ENCODE measurements around the gene CBR3.
"Not testable (repeated sequence)": the region's sequence is repeated elsewhere in the genome, so short reads cannot be mapped to it uniquely, and the experiment has no call there.

Gene CBR3

GRCh38 chr21:36122977-36123376 lies 11.9 kb upstream of the CBR3 start:
- H3K4me3 ChIP-seq (ENCODE audit: extremely low read depth, insufficient read depth, low read length, poor library complexity, severe bottlenecking) = no peak overlapping the region

GRCh38 chr21:36124395-36124794 lies 10.5 kb upstream of the CBR3 start:
- Histone ChIP-seq H3K9me3 (ENCODE audit: control insufficient read depth, low read length) (no peaks in the 10 kb centered on the region), H3K4me3 (ENCODE audit: extremely low read depth, insufficient read depth, low read length, poor library complexity, severe bottlenecking) (no peak overlapping the region), H3K27ac (ENCODE audit: low read depth, low read length, severe bottlenecking) (no peak overlapping the region), H3K36me3 (ENCODE audit: control insufficient read depth, insufficient read depth, low read length) (no peaks in the 10 kb centered on the region), H3K4me1 (ENCODE audit: control insufficient read depth, insufficient read depth, low read length, poor library complexity, severe bottlenecking) (no peaks in the 10 kb centered on the region)
- WGBS, 2 experiments (ENCODE audit: insufficient coverage in 2 of 2) = 57 to 100% methylated on average over 1 to 2 of the region's 2 CpGs

More at GRCh38 chr21:36122977-36123376, 11.9 kb upstream of the CBR3 start:
- H3K27ac ChIP-seq (ENCODE audit: low read depth, low read length, severe bottlenecking) = no peak overlapping the region
- H3K4me1 ChIP-seq (ENCODE audit: control insufficient read depth, insufficient read depth, low read length, poor library complexity, severe bottlenecking) = no peaks in the 10 kb centered on the region
- no peaks in the 10 kb centered on the region for H3K9me3 ChIP-seq (ENCODE audit: control insufficient read depth, low read length)
- WGBS, 2 experiments (ENCODE audit: insufficient coverage in 2 of 2) = 43 to 100% methylated on average over 1 to 2 of the region's 4 CpGs
- H3K36me3 ChIP-seq (ENCODE audit: control insufficient read depth, insufficient read depth, low read length) = no peaks in the 10 kb centered on the region

- 29 to 63% methylated on average over 3 to 8 of the region's 9 CpGs for WGBS, 2 experiments (ENCODE audit: insufficient coverage in 2 of 2)
- H3K27ac ChIP-seq (ENCODE audit: low read depth, low read length, severe bottlenecking) = no peak overlapping the region
- H3K36me3 ChIP-seq (ENCODE audit: control insufficient read depth, insufficient read depth, low read length) = no peaks in the 10 kb centered on the region
- no peaks in the 10 kb centered on the region for H3K9me3 ChIP-seq (ENCODE audit: control insufficient read depth, low read length)
- H3K4me3 ChIP-seq (ENCODE audit: extremely low read depth, insufficient read depth, low read length, poor library complexity, severe bottlenecking) = no peak overlapping the region
- no peaks in the 10 kb centered on the region for H3K4me1 ChIP-seq (ENCODE audit: control insufficient read depth, insufficient read depth, low read length, poor library complexity, severe bottlenecking)
Observed at GRCh38 chr21:36125512-36126207, 9.2 kb upstream of the CBR3 start.

- no peaks in the 10 kb centered on the region for H3K4me1 ChIP-seq (ENCODE audit: control insufficient read depth, insufficient read depth, low read length, poor library complexity, severe bottlenecking)
- H3K36me3 ChIP-seq (ENCODE audit: control insufficient read depth, insufficient read depth, low read length) = no peaks in the 10 kb centered on the region
- no peak overlapping the region for H3K27ac ChIP-seq (ENCODE audit: low read depth, low read length, severe bottlenecking)
- no peak overlapping the region for H3K4me3 ChIP-seq (ENCODE audit: extremely low read depth, insufficient read depth, low read length, poor library complexity, severe bottlenecking)
- H3K9me3 ChIP-seq (ENCODE audit: control insufficient read depth, low read length) = no peaks in the 10 kb centered on the region
Observed at GRCh38 chr21:36126208-36126565, 8.7 kb upstream of the CBR3 start.

GRCh38 chr21:36126621-36127110 lies 8.2 kb upstream of the CBR3 start:
- Histone ChIP-seq H3K4me3 (ENCODE audit: extremely low read depth, insufficient read depth, low read length, poor library complexity, severe bottlenecking) (no peak overlapping the region), H3K27ac (ENCODE audit: low read depth, low read length, severe bottlenecking) (no peak overlapping the region), H3K36me3 (ENCODE audit: control insufficient read depth, insufficient read depth, low read length) (no peaks in the 10 kb centered on the region), H3K4me1 (ENCODE audit: control insufficient read depth, insufficient read depth, low read length, poor library complexity, severe bottlenecking) (no peaks in the 10 kb centered on the region), H3K9me3 (ENCODE audit: control insufficient read depth, low read length) (no peaks in the 10 kb centered on the region)
- 91 to 95% methylated on average over 4 of the region's 5 CpGs for WGBS, 2 experiments (ENCODE audit: insufficient coverage in 2 of 2)

- 95 to 96% methylated on average over 4 of the region's 10 CpGs for WGBS, 2 experiments (ENCODE audit: insufficient coverage in 2 of 2)
- Histone ChIP-seq H3K9me3 (ENCODE audit: control insufficient read depth, low read length) (no peaks in the 10 kb centered on the region), H3K4me3 (ENCODE audit: extremely low read depth, insufficient read depth, low read length, poor library complexity, severe bottlenecking) (no peak overlapping the region), H3K36me3 (ENCODE audit: control insufficient read depth, insufficient read depth, low read length) (no peaks in the 10 kb centered on the region), H3K27ac (ENCODE audit: low read depth, low read length, severe bottlenecking) (no peak overlapping the region), H3K4me1 (ENCODE audit: control insufficient read depth, insufficient read depth, low read length, poor library complexity, severe bottlenecking) (no peaks in the 10 kb centered on the region)
Observed at GRCh38 chr21:36127250-36127904, 7.5 kb upstream of the CBR3 start.

- 92 to 100% methylated on average over 4 of the region's 5 CpGs for WGBS, 2 experiments (ENCODE audit: insufficient coverage in 2 of 2)
- Histone ChIP-seq H3K4me3 (ENCODE audit: extremely low read depth, insufficient read depth, low read length, poor library complexity, severe bottlenecking) (no peak overlapping the region), H3K27ac (ENCODE audit: low read depth, low read length, severe bottlenecking) (no peak overlapping the region), H3K4me1 (ENCODE audit: control insufficient read depth, insufficient read depth, low read length, poor library complexity, severe bottlenecking) (no peaks in the 10 kb centered on the region), H3K9me3 (ENCODE audit: control insufficient read depth, low read length) (no peaks in the 10 kb centered on the region), H3K36me3 (ENCODE audit: control insufficient read depth, insufficient read depth, low read length) (no peaks in the 10 kb centered on the region)
Observed at GRCh38 chr21:36127977-36128376, 6.9 kb upstream of the CBR3 start.

GRCh38 chr21:36129219-36129618 lies 5.7 kb upstream of the CBR3 start:
- 85% methylated on average over 1 of the region's 2 CpGs; no CpG with 5 or more reads in 1 of the 2 experiments for WGBS, 2 experiments (ENCODE audit: insufficient coverage in 2 of 2)
- Histone ChIP-seq H3K9me3 (ENCODE audit: control insufficient read depth, low read length) (no peaks in the 10 kb centered on the region), H3K4me3 (ENCODE audit: extremely low read depth, insufficient read depth, low read length, poor library complexity, severe bottlenecking) (no peak overlapping the region), H3K4me1 (ENCODE audit: control insufficient read depth, insufficient read depth, low read length, poor library complexity, severe bottlenecking) (no peaks in the 10 kb centered on the region), H3K27ac (ENCODE audit: low read depth, low read length, severe bottlenecking) (no peak overlapping the region), H3K36me3 (ENCODE audit: control insufficient read depth, insufficient read depth, low read length) (no peaks in the 10 kb centered on the region)

GRCh38 chr21:36130414-36130762 lies 4.5 kb upstream of the CBR3 start:
- peak overlapping the region; percentile 18 for H3K4me3 ChIP-seq (ENCODE audit: extremely low read depth, insufficient read depth, low read length, poor library complexity, severe bottlenecking)
- H3K36me3 ChIP-seq (ENCODE audit: control insufficient read depth, insufficient read depth, low read length); H3K4me1 ChIP-seq (ENCODE audit: control insufficient read depth, insufficient read depth, low read length, poor library complexity, severe bottlenecking); H3K27ac ChIP-seq (ENCODE audit: low read depth, low read length, severe bottlenecking); H3K9me3 ChIP-seq (ENCODE audit: control insufficient read depth, low read length): not testable (repeated sequence)
- whole genome bisulfite sequencing, 2 experiments (ENCODE audit: insufficient coverage in 2 of 2) = 19 to 31% methylated on average over 7 of the region's 18 CpGs

GRCh38 chr21:36130839-36131238 lies 4.0 kb upstream of the CBR3 start:
- 96 to 97% methylated on average over 4 to 5 of the region's 5 CpGs for WGBS, 2 experiments (ENCODE audit: insufficient coverage in 2 of 2)
- not testable (repeated sequence) for H3K27ac ChIP-seq (ENCODE audit: low read depth, low read length, severe bottlenecking); H3K9me3 ChIP-seq (ENCODE audit: control insufficient read depth, low read length); H3K4me1 ChIP-seq (ENCODE audit: control insufficient read depth, insufficient read depth, low read length, poor library complexity, severe bottlenecking); H3K4me3 ChIP-seq (ENCODE audit: extremely low read depth, insufficient read depth, low read length, poor library complexity, severe bottlenecking); H3K36me3 ChIP-seq (ENCODE audit: control insufficient read depth, insufficient read depth, low read length)

- Histone ChIP-seq H3K36me3 (ENCODE audit: control insufficient read depth, insufficient read depth, low read length) (no peaks in the 10 kb centered on the region), H3K4me3 (ENCODE audit: extremely low read depth, insufficient read depth, low read length, poor library complexity, severe bottlenecking) (no peak overlapping the region), H3K9me3 (ENCODE audit: control insufficient read depth, low read length) (no peaks in the 10 kb centered on the region), H3K4me1 (ENCODE audit: control insufficient read depth, insufficient read depth, low read length, poor library complexity, severe bottlenecking) (no peaks in the 10 kb centered on the region), H3K27ac (ENCODE audit: low read depth, low read length, severe bottlenecking) (no peak overlapping the region)
- WGBS, 2 experiments (ENCODE audit: insufficient coverage in 2 of 2) = 93 to 96% methylated on average over 6 of the region's 8 CpGs
Observed at GRCh38 chr21:36132696-36133095, 2.2 kb upstream of the CBR3 start.
